Measurements from ENCODE around the gene VBP1.

DNA sequence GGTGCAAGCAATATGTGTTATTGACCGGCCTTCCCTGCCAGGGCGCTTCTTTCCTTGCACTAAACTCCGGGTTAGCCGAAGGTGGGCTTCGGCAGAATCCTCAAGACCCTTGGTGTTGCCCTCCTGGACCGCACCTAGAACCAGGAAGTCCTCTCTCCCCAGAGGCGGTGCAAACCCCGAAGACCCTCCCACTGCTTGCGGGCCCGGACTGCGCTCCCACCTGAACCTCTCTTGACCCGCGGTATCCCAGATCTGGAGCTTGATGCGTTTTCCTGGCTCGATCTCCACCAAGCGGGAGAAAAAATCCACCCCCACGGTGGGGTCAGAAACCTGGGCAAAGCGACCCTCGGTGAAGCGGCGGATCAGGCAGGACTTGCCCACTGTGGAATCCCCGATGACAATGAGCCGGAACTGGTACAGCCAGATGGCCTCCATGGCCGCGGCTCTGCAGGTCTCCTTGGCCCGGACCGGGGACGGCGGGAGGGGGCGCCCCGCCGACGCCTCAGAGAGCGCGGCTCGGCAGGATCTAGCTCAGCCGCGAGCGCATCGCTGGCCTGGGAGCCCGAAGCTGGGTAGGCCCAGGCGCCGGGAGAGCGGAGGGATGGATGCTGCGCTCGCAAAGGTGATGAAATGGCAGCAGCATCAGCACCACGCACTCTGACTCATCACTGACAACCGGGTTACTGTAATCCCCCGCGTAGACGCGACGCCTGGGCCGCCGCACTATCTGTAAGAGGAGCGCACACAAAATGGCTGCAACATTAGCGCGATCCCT is 47.8 kb downstream of the VBP1 start, which contains the start of gene RAB39B:
- TF ChIP-seq, protein P1, sequence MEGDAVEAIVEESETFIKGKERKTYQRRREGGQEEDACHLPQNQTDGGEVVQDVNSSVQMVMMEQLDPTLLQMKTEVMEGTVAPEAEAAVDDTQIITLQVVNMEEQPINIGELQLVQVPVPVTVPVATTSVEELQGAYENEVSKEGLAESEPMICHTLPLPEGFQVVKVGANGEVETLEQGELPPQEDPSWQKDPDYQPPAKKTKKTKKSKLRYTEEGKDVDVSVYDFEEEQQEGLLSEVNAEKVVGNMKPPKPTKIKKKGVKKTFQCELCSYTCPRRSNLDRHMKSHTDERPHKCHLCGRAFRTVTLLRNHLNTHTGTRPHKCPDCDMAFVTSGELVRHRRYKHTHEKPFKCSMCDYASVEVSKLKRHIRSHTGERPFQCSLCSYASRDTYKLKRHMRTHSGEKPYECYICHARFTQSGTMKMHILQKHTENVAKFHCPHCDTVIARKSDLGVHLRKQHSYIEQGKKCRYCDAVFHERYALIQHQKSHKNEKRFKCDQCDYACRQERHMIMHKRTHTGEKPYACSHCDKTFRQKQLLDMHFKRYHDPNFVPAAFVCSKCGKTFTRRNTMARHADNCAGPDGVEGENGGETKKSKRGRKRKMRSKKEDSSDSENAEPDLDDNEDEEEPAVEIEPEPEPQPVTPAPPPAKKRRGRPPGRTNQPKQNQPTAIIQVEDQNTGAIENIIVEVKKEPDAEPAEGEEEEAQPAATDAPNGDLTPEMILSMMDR (conservative IDR thresholded peaks at IDR 0.05 in 1 of 2, IDR thresholded peaks at IDR 0.05 in 1 of 2; ENCODE audit: extremely low read depth in 1 of 2, insufficient read depth in 1 of 2, low read depth in 1 of 2, low read length in 2 of 2), result no peak
- no peak for TF ChIP-seq EZH2 (IDR thresholded peaks at IDR 0.05; ENCODE audit: borderline replicate concordance, low read length)
